Astrocyte (in vitro differentiated cells and primary cell): ENCODE results near the gene LBHD1.

Experiments
- CTCF ChIP-seq: IDR thresholded peaks from 2 replicates; pipeline ENCODE4 v1.5.1; 2011; ENCODE audit warnings: low read depth, mild to moderate bottlenecking, inconsistent platforms, low read length, moderate library complexity; ENCODE audit not compliant: insufficient read depth
- EZH2 ChIP-seq: IDR thresholded peaks from 2 replicates; pipeline ENCODE4 v1.6.1; 2012; ENCODE audit warnings: mild to moderate bottlenecking, low read length, inconsistent platforms; ENCODE audit not compliant: insufficient read depth

GRCh38 chr11:62656796-62657429 is 15.2 kb downstream of the LBHD1 start:
- TF ChIP-seq CTCF: no peak
- TF ChIP-seq EZH2: no peak
